ENCODE measurements around the gene CD40LG.

CD40LG gene

GRCh38 chrX:136619899-136620505, 28.0 kb upstream of the CD40LG start:
- DNase-seq (ENCODE audit: low read depth): no peak
- no peak for TF ChIP-seq CTCF (conservative IDR thresholded peaks at IDR 0.05; ENCODE audit: low read depth, low read length)

GRCh38 chrX:136620780-136621179, 27.2 kb upstream of the CD40LG start:
- no peak overlapping the region for H3K4me3 ChIP-seq (ENCODE audit: low read length)
- DNase-seq (ENCODE audit: low read depth): no peak
- no peak for TF ChIP-seq CTCF (conservative IDR thresholded peaks at IDR 0.05; ENCODE audit: low read depth, low read length)

More at GRCh38 chrX:136619899-136620505, 28.0 kb upstream of the CD40LG start:
- no peak overlapping the region for H3K4me3 ChIP-seq (ENCODE audit: low read length)

GRCh38 chrX:136622568-136622967, 25.4 kb upstream of the CD40LG start:
- H3K4me3 ChIP-seq (ENCODE audit: low read length): no peak overlapping the region
- no peak for TF ChIP-seq CTCF (conservative IDR thresholded peaks at IDR 0.05; ENCODE audit: low read depth, low read length)
- DNase-seq (ENCODE audit: low read depth): no peak

- TF ChIP-seq CTCF (conservative IDR thresholded peaks at IDR 0.05; ENCODE audit: low read depth, low read length): no peak
- no peak for DNase-seq (ENCODE audit: low read depth)
- H3K4me3 ChIP-seq (ENCODE audit: low read length): no peak overlapping the region
Measured at GRCh38 chrX:136623396-136623795, 24.6 kb upstream of the CD40LG start.

GRCh38 chrX:136625246-136625645, 22.7 kb upstream of the CD40LG start:
- no peak for DNase-seq (ENCODE audit: low read depth)
- TF ChIP-seq CTCF (conservative IDR thresholded peaks at IDR 0.05; ENCODE audit: low read depth, low read length): no peak
- H3K4me3 ChIP-seq (ENCODE audit: low read length): no peak overlapping the region

GRCh38 chrX:136626237-136626636, 21.7 kb upstream of the CD40LG start:
- H3K4me3 ChIP-seq (ENCODE audit: low read length): no peak overlapping the region
- TF ChIP-seq CTCF (conservative IDR thresholded peaks at IDR 0.05; ENCODE audit: low read depth, low read length): no peak
- DNase-seq (ENCODE audit: low read depth): no peak

- H3K4me3 ChIP-seq (ENCODE audit: low read length): no peak overlapping the region
- no peak for TF ChIP-seq CTCF (conservative IDR thresholded peaks at IDR 0.05; ENCODE audit: low read depth, low read length)
- DNase-seq (ENCODE audit: low read depth): no peak
Measured at GRCh38 chrX:136626891-136627290, 21.1 kb upstream of the CD40LG start.

Data from retinal pigment epithelial cell (primary cell).